NB4 (cell line): ENCODE data around the gene ZFP36L2.

Experiments
- CTCF ChIP-seq: IDR thresholded peaks from one replicate; pipeline ENCODE4 v1.5.1; 2012; ENCODE audit warnings: low read depth, low read length
- POLR2A ChIP-seq: IDR thresholded peaks from 2 replicates; pipeline ENCODE4 v1.6.1; 2011; ENCODE audit warnings: mild to moderate bottlenecking; ENCODE audit not compliant: insufficient read length; ENCODE audit errors: extremely low read depth

- TF ChIP-seq CTCF (no peak), POLR2A (no peak)
Observed at GRCh38 chr2:43176449-43176848, 50.0 kb downstream of the ZFP36L2 start.
